HG03060 (cell line): ENCODE data around the gene TCHP.

Experiments used
- ATAC-seq: cut with Tn5 transposase; IDR thresholded peaks from one replicate; pipeline ENCODE4 v1.9.1; 2021; ENCODE audit warnings: low read depth, moderate number of reproducible peaks; ENCODE audit not compliant: unreplicated experiment

The TCHP gene

DNA sequence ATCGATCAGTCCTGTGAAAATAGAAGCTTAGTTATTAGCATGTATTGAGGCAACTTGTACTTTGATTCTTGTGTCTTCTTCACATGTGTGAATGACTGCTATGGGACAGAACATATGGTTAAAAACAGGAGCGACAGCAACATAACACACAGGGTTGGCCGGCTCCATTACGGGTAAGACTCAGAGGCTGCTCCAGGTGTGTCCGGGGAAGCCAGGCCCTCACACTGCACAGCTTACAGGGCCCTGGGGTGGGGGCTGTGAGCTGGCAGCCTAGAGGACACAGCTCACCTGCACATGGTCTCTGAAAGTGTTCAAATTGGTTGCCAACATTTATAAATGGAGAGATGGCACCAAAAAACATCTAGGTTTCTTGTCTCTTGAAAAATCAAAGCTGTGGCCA is 31.1 kb downstream of the TCHP start:
- no peak for ATAC-seq

DNA sequence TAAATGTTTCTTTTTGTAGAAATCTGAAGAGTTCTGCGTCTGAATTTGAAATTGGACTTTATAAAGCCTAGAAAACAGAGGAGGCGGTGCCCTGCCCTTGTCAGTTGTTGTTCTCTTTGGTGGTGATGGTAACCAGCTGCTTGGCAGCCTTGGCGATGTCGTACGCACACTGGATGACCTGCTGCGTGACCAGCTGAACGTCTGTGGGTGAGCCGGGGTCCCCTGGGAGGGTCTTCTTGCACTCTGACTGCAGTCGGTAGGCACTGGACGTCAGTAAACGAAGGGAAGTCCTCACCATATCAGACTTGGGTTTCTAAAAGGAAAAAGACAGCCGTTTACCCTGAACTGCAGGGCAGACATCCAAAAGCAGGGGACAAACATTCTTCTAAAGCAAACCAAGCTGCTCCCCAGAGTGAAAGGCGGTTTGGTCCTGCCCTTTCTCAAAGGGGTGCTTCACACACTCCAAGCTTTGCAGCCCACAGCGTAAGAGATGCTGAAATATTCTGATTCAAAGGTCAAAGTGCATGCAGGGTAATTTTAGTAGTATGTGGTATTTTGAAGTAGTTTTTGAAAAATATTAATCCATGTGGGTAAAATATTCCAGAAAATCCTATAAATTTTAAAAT is 32.9 kb downstream of the TCHP start:
- ATAC-seq, result no peak

DNA sequence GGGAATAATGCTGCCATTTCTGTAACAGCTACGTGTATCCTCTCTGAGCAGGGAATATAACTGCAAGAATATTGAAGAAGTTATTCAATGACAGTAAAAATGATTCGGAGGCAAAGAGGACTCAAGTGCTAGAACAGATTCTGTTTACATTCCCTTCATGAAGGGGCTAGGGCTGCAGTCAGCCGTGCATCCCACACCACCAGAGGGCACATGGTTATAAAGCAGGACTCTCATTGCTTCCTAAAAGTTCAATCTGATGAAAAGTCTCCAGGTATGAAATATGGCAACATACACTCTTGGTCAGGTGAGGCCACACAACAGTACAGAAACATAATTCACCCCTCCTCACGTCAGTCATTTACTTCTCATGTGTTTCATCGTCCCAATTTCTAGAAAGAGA is 34.0 kb downstream of the TCHP start:
- no peak for ATAC-seq

DNA sequence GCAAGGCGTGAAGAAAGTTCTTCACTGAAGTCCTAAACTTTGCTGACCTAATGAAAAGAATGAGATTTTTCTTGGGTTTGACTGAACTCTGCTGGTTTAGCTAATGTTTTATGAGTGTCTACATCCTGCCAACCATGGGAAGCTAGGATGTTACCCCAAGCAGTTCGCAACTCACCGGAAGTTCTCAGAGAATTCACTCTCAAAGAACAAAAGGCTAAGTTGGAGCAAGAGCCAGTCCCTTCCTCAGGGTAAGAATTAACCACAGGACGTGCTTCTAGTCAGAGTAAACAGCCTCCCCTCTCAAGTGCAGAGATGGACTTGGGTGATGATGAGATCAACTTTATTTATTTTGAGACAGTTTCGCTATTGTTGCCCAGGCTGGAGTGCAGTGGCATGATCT is 37.3 kb downstream of the TCHP start:
- ATAC-seq, result no peak

DNA sequence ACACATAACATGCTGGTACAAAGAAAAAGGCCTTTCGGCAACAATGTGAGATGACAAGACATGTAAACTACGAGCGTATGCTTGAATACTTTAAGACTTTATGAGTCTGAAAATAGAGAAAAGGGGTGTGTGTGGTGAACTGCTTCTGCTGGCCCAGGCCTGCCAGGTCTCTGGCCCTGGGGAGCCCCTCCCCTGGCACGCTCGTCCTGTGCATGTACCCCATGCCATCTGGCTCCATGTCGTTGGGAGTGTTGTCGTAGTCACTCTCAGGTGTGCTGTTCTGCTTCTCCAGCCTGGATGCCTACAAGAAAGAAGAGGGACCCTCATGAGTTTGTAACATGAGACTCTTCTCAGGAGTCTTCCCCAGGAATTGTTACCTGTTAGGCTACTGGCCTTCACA is 38.9 kb downstream of the TCHP start:
- no peak for ATAC-seq

DNA sequence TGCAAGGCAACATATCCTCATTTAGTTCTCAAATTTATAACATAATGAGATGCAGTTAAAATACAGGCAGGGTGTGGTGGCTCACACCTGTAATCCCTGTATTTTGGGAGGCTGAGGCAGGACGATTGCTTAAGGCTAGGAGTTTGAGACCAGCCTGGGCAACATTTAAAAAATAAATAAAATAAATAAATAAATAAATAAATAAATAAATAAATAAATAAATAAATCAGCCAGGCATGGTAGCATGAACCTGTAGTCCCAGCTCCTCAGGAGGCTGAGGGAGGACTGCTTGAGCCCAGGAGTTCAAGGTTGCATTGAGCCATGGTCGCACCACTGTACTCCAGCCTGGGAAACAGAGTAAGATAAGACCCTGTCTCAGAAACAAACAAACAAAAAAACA is 39.4 kb downstream of the TCHP start:
- ATAC-seq, result no peak

DNA sequence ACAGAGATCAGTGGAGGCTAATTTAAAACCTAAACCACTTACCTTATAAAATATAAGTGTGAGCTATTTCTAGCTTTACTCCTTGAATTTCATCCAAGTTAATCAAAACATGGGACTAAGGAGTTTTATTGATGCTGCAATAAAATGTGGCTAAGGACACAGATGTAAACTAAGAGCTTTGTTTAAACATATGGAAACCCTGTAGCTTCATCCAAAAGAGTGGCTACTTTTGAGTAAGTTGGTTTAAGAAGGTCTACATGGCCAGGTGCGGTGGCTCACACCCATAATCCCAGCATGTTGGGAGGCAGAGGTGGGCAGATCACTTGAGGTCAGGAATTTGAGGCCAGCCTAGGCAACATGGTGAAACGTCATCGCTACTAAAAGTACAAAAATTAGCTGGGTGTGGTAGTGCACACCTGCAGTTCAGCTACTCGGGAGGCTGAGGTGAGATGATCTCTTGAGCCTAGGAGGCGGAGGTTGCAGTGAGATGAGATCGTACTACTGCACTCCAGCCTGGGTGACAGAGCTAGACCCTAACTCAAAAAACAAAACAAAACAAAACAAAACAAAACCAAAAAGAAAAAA is 40.4 kb downstream of the TCHP start:
- ATAC-seq, result no peak

DNA sequence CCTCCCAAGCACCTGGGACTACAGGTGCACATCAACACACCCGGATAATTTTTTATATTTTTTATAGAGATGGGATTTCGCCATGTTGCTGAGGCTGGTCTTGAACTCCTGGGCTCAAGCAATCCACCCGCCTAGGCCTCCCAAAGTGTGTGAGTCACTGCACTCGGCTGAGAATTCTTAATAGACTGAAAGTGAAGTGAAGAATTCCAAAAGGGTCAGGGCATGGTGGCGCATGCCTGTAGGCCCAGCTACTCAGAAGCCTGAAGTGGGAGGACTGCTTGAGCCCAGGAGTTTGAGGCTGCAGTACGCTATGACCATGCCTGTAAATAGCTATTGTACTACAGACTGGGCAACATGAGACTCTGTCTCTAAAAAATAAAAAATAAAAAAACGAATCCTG is 43.7 kb downstream of the TCHP start:
- no peak for ATAC-seq

DNA sequence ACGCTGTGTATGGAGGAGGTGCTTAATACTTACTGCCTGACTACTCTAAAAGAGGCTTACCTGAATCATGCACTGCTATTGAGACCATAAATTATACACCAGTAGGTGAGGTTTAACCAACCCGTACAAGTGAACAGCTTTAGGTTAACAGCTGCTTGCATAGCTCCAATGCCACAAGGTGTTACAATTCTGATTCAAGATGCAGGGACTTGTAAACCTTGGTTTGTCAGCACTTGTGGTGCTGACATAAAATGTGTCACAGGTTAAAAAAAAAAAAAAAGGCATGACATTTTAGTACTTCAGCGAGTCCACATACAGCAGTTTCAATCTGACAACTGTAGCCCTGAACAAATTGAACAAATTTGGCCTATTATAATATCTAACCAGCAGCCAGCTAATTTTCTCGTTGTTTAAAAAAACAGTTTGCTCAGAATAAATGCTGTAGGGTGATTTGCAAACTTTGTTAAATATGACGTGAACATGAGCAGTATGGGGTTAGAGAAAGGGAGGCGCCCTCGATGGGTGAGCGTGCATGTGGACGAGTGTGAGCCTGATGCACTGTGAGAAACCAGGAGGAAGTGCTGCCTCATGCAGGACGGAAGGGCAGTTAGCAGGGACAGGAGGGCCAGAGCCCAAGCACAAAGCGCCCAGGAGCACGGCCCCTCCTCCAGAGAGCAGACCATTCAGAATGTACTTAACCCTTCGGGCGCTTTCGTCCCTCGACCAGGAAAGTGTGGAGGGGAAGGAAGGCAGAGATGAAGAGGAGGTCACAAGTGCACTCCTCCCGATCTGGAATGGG is 44.7 kb downstream of the TCHP start:
- no peak for ATAC-seq

DNA sequence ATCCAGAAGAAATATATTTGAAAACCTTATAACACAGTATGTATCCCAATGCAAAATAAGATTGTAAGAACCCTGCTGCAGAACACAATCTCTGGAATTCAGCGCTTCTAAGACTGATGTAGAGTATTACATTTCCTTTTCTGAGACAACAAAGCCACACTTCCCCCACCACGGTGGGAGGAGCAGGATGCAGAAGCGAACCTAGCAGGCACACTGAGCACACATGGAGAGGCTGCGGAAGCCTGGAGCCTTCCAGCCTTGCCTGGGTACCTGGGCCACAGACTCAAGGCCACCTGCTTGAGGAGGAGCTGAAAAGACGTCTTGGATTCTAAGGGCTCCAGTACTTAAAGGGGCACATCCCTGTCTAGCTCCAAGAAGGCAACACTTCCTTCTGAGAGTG is 46.4 kb downstream of the TCHP start:
- ATAC-seq, result no peak

DNA sequence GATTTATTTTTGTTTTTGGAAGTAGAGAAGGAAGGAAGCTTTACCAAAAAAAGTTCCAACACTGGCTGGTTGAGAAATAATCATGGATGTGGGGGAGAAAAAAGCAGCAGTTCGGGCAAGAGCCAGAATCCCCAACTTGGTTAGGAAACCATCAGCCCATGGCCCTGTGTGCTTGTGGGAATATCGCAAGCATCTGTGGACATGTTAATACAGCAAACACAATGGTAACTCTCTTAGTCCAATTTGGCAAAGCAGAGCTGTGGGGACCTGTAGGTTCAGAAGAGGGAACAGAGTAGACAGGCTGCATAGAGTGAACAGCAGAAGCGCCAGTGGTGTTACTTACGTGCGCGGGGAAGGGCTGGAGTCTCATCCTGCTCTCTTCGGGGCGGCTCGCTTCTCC is 46.8 kb downstream of the TCHP start:
- no peak for ATAC-seq

DNA sequence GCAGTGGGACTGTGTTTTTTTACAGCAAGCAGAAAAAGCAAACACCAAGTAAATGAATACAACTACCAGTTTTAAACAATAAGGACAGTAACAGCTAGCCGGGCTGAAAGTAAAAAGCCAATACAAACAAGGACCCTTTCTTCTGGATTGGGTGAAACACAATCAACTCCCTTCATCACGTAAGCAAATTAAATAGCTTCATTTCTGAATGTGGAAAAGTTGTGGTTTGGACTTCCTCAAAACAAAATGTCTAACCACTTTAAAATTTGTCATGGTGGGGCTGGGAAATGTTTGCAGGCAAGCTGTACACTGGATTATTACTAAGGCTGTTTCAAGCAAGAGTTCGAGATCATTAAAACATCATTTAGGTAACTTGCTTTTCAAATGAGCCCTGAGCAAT is 47.4 kb downstream of the TCHP start:
- ATAC-seq, result no peak

DNA sequence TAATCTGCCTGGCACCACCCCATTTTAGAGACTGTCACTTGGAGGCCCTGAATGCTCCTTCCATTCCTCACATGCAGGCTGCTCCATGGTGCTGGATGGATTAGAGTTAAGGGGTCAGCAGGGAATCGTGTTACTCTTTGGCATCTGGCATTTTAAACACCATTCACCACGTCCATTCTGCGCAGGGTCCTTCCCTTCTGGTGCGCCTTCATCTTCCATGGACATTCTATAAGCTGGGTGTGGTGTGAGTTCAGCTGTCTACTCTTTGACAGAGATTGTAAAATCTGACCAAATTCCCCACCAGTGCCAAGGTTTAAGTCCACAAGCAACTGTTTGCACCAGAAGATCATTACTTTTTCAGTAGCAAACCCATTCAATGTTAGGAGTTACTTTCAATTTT is 48.3 kb downstream of the TCHP start:
- ATAC-seq, result no peak

DNA sequence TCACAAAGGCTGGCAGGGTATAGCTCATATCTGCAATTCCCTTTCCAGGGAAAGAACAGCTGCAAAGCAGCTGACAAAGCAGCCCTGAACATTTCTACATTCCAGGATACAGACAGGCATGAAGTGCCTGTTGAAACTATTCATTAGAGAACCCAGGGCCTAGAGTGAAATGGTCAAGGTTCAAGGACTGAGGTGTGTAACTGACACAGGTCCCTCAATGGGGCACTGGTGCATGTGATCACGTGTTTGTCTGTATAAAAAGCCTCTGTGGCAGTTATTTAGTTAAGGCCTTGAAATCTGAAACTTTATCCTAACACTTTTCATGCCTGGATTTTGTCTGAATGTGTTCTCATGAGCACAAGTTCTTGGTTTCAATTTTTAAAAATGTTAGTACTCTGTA is 49.0 kb downstream of the TCHP start:
- no peak for ATAC-seq

DNA sequence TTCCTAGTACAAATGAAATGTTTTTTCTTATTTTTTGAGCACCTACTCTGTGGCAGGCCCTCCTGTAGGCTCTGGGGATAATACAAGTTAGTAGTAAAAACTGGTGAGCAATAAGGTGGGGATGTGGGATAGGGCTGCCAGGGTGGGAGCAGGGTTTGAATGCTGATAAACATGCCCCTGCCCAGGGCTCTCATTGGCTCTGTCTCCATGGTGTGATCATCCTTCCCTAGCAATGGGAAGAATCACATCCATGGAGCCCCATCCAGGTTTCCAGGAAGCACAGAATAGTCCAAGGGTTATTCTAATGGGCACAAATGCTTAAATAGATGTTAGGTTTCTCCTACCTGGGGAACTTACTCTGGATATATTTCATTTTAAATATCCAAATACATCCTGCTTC is 50.6 kb downstream of the TCHP start:
- ATAC-seq, result no peak

DNA sequence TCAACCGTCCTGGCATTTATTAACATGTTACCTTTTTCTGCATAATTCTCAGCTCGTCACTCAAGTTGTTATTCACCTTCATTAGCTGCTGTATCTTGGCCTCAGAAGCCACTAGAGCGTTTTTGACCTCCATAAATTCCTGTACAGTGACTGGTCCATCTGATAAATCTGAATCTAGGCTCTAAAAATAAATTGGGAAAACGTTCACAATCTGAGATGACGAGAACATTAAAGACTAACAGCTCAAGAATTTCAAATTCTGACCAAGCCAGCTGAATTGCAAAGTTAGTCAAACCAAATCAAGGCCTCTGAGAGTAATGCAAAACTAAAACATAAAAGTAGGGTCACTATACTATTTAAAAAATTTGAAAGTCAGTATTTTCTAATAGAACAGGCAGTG is 51.1 kb downstream of the TCHP start:
- no peak for ATAC-seq

DNA sequence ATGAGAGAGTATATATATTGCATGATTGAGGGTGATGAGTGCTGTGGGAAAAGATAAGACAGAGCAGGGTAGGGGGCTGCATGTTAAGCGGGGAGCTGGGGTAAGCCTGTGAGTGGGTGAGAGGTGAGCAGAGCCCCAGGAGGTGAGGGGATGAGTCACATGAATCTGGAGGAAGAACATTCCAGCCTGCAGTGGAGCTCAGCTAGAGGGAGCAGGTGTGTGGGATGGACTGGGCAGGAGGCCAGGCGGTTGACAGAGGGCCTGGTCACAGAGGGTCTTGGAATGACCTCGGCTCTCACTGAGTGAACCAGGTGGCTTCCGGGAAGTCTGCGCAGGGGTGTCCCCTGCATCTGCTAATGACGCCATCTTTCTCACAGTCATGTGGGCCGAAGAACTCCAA is 51.7 kb downstream of the TCHP start:
- no peak for ATAC-seq

DNA sequence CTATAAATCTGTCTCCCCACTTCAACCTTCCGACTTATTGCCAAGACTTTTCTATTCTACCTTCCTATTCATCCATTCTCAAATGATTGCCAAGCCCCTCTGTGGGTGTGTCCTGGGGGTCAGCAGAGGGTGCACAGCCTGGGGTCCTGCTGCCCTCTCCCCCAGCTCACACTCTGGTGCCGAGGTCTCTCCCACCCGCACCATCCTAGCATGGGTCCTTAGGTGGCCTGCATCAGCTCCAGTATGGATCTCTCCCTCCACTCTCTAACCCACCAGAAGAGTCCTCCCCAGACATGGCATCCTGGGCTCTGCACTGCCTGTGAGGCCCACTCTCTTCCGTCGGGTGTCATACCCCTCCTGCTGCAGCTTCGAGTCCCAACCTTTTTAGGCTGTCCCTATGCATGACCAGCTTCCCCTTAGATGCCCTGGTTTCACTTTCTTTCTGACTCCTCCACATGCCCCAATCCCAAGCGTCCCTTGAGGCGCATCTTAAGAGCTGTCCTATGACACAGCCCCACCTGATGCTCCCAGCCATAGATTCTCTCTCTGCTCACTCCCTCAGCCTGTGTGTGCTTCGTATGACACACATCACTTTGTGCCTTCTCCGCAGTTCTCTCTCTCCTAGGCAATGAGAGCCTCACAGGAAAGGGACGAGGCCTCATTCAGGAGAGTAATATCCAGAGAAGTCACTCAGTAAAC is 52.2 kb downstream of the TCHP start:
- peak; percentile 48 for ATAC-seq

DNA sequence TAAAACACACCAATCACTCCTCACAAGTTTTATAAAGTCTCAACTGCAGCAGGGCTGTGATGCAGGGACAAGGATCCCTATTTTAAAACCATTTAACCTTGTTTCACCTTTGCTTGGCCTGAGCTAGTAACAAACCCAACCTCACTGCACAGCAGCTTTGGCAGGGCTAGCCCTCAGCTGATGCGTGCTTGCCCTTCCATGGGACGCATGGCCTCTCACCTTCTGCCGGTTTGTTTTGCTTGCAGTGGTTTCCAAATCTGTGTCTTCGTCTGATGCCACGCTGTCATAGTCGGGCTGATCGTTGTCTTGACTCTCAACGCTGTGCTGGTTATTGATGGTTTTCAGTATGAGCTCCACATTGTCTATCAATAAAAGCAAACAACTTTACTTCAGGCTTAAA is 52.8 kb downstream of the TCHP start:
- ATAC-seq, result no peak

DNA sequence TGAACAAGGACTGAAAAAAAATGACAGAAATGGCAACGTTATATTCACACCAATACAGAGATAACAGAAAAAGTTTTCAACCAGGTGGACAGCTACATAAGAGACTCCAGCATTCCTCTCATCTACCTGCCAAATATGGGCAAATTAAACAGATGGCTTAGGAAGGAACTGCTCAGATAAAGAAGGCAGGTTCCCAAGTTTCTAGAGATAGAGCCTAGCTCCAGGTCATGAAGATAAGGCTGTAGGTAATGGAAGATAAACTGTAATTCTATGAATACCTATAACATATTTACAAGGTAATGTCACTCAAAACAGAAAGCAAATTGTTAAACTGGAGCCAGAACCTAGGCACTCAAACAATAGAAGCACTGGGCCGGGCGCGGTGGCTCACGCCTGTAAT is 53.6 kb downstream of the TCHP start:
- ATAC-seq, result no peak

DNA sequence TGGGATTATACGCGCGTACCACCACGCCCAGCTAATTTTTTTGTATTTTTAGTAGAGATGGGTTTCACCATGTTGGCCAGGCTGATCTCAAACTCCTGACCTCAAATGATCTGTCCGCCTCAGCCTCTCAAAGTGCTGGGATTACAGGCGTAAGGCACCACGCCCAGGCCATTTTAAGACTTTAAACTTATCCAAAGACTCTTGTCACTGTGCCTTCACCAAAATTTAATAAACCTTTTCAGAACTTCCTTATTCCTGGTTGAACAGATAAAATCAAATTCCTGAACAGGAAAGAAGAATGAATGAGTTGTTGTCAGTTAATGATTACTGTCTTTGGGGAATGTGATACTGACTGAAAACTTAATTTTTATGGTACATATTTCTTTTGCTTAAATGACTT is 58.3 kb downstream of the TCHP start:
- no peak for ATAC-seq
